GM18499 (cell line): Measurements from ENCODE around the gene MAPKAP1.

ENCODE experiments used
- ATAC-seq: cut with Tn5 transposase; IDR thresholded peaks from one replicate; pipeline ENCODE4 v1.9.1; 2021; ENCODE audit warnings: moderate number of reproducible peaks; ENCODE audit not compliant: insufficient read depth, unreplicated experiment

MAPKAP1 gene

GRCh38 chr9:125611121-125611765, 95.8 kb downstream of the MAPKAP1 start:
- ATAC-seq = no peak

- no peak for ATAC-seq
Observed at GRCh38 chr9:125609744-125610143, 97.3 kb downstream of the MAPKAP1 start.

GRCh38 chr9:125608489-125609224, 98.4 kb downstream of the MAPKAP1 start:
- ATAC-seq = no peak

GRCh38 chr9:125604196-125604595, 102.8 kb downstream of the MAPKAP1 start:
- no peak for ATAC-seq

- ATAC-seq = no peak
Observed at GRCh38 chr9:125603478-125604021, 103.5 kb downstream of the MAPKAP1 start.

GRCh38 chr9:125601961-125602360, 105.0 kb downstream of the MAPKAP1 start:
- no peak for ATAC-seq

- no peak for ATAC-seq
Observed at GRCh38 chr9:125600194-125600593, 106.8 kb downstream of the MAPKAP1 start.

GRCh38 chr9:125594223-125594610, 112.8 kb downstream of the MAPKAP1 start:
- no peak for ATAC-seq

GRCh38 chr9:125593581-125594222, 113.3 kb downstream of the MAPKAP1 start:
- ATAC-seq = no peak

- no peak for ATAC-seq
Observed at GRCh38 chr9:125591888-125592287, 115.1 kb downstream of the MAPKAP1 start.

GRCh38 chr9:125591245-125591644, 115.8 kb downstream of the MAPKAP1 start:
- no peak for ATAC-seq

- ATAC-seq = no peak
Observed at GRCh38 chr9:125589287-125589686, 117.7 kb downstream of the MAPKAP1 start.

GRCh38 chr9:125587819-125588460, 119.1 kb downstream of the MAPKAP1 start:
- no peak for ATAC-seq

- ATAC-seq = no peak
Observed at GRCh38 chr9:125586172-125586511, 120.9 kb downstream of the MAPKAP1 start.

GRCh38 chr9:125585503-125586171, 121.4 kb downstream of the MAPKAP1 start:
- no peak for ATAC-seq

- ATAC-seq = no peak
Observed at GRCh38 chr9:125580701-125581286, 126.2 kb downstream of the MAPKAP1 start.

- ATAC-seq = no peak
Observed at GRCh38 chr9:125579030-125579932, 127.7 kb downstream of the MAPKAP1 start.

GRCh38 chr9:125574126-125574877, 132.7 kb downstream of the MAPKAP1 start:
- ATAC-seq = no peak
